Adrenal gland (tissue), 12 donors: ENCODE measurements around the gene ARL15. TPM values are rescaled to one million over a fixed set of nuclear protein-coding genes. Genes with fewer than 3 reads are reported as not detected.

Source experiments
- DNase-seq, 7 donors: peaks; one replicate each; pipeline ENCODE4 v3.0.0-alpha.2; 2019 to 2020
- H3K27ac ChIP-seq, 5 donors: fragments of 200-600 bp; sonication (generic) in 4 of 5; 1 replicate in 3 of 5; 2 replicates in 2 of 5; pipeline versions ENCODE4 v1.5.1 to v1.8.0; 2016 to 2020; ENCODE audit warnings: mild to moderate bottlenecking in 1 of 5
- H3K27me3 ChIP-seq: fragments of 200-600 bp; 2 replicates; pipeline ENCODE4 v1.8.0; 2021
- H3K36me3 ChIP-seq, 2 donors: fragments of 200-600 bp; replicated peaks in 1 of 2; 1 replicate in 1 of 2; 2 replicates in 1 of 2; pipeline versions ENCODE4 v1.5.1 to v1.8.0; 2018 to 2022
- H3K4me1 ChIP-seq, 2 donors: fragments of 200-600 bp; replicated peaks in 1 of 2; 1 replicate in 1 of 2; 2 replicates in 1 of 2; pipeline versions ENCODE4 v1.5.1 to v1.8.0; 2018 to 2021
- H3K4me3 ChIP-seq, 4 donors: fragments of 200-600 bp; sonication (generic) in 3 of 4; one replicate each; pipeline ENCODE4 v1.5.1; 2016 to 2018
- H3K9me3 ChIP-seq, 3 donors: fragments of 200-600 bp; sonication (generic) in 1 of 3; replicated peaks in 1 of 3; 1 replicate in 2 of 3; 2 replicates in 1 of 3; pipeline versions ENCODE4 v1.5.1 to v1.8.0; 2016 to 2021
- CTCF ChIP-seq, 6 experiments: fragments of 450-650 bp in 4 of 6; fragments of 200-600 bp in 2 of 6; sonication (generic) in 1 of 6; IDR thresholded peaks; 1 replicate in 5 of 6; 2 replicates in 1 of 6; pipeline versions ENCODE4 v1.5.1 to v1.8.0; 2016 to 2021; ENCODE audit warnings: antibody characterized with exemption in 6 of 6, mild to moderate bottlenecking in 2 of 6, moderate library complexity in 1 of 6
- POLR2A ChIP-seq, 2 donors: fragments of 450-650 bp; IDR thresholded peaks; one replicate each; pipeline ENCODE4 v1.6.1; 2017; ENCODE audit warnings: antibody characterized with exemption in 2 of 2, mild to moderate bottlenecking in 2 of 2, moderate library complexity in 1 of 2
- WGBS, 4 donors: extraction: QIAGEN DNeasy Blood & Tissue Kit in 2 of 4; methylation state at CpG; one replicate each; pipeline versions ENCODE4 v1.1.5 to v1.1.7; 2013 to 2017; 5-methylcytosine and 5-hydroxymethylcytosine counted together
- intact Hi-C, 2 donors: fragments of 100-400 bp; cut with DNase I; formaldehyde crosslinking; loops; one replicate each; pipeline versions ENCODE4 v1.14.1 to v1.15.0; 2022 to 2023
- polyA plus RNA-seq, 3 donors: library from polyadenylated mRNA; stranded (reverse); fragments of 200-250 nt in 2 of 3; fragments of 350-450 nt in 1 of 3; fragmentation: Illumina TruSeq in 1 of 3; extraction: RNeasy Lipid Tissue Mini Kit (QIAGEN cat#74804) in 1 of 3; gene quantifications; one replicate each; pipeline ENCODE4 v1.2.3, GENCODE V29; 2013 to 2014
- total RNA-seq, 9 donors: library from RNA; depleted of rRNA in 4 of 9; stranded (reverse); fragments of >200 nt in 4 of 9; fragments of 120-200 nt in 1 of 9; fragmentation: NEBNext Ultra II Directional in 1 of 9; extraction: Animal tissue kit (Norgen Biotek cat#: 25700) in 1 of 9; gene quantifications; one replicate each; pipeline versions ENCODE4 v1.1.0 to v1.2.4, GENCODE V29; 2013 to 2023
- donor health status: healthy with polysubstance abuse.
- donor health status: Bipolar disorder and iron deficiency.
- donor health status: DM: yes; HTN: yes; CAD: no.
- donor health status: DM: no; HTN: no; CAD: no.
- donor health status: DM: no; HTN: no; CAD: no.
- donor health status: DM: yes; HTN: yes; CAD: no.

The ARL15 gene
- total and polyA plus RNA-seq, 12 donors = 12.1 to 85.6 (median 38.9) TPM

- Histone ChIP-seq H3K9me3 (no peaks in the 10 kb centered on the region), H3K27ac (no peak overlapping the region), H3K4me3 (no peak overlapping the region), H3K36me3 (no peaks in the 10 kb centered on the region), H3K4me1 (peaks cover 0 to 9% of the 10 kb centered on the region in 2 donors), H3K27me3 (no peaks in the 10 kb centered on the region)
- no peak for TF ChIP-seq POLR2A (IDR thresholded peaks at IDR 0.05)
- no peak for TF ChIP-seq CTCF (IDR thresholded peaks at IDR 0.05)
- no peak for DNase-seq
- intact Hi-C loops = no loop called here
- WGBS, 4 donors = 43 to 71% (median 55%) methylated on average over 1 of the region's 1 CpG
These were observed 269.6 kb downstream of the ARL15 start for GRCh38 chr5:54040804-54041203.

GRCh38 chr5:54040018-54040417, 270.4 kb downstream of the ARL15 start:
- Histone ChIP-seq H3K36me3 (no peaks in the 10 kb centered on the region), H3K27me3 (no peaks in the 10 kb centered on the region)
- WGBS, 4 donors = 88 to 98% (median 91%) methylated on average over 1 of the region's 1 CpG

GRCh38 chr5:54037205-54037604, 273.2 kb downstream of the ARL15 start:
- Histone ChIP-seq H3K4me1 (peaks cover 0 to 9% of the 10 kb centered on the region in 2 donors), H3K27me3 (no peaks in the 10 kb centered on the region), H3K9me3 (no peaks in the 10 kb centered on the region), H3K27ac (no peak overlapping the region), H3K4me3 (no peak overlapping the region), H3K36me3 (no peaks in the 10 kb centered on the region)
- TF ChIP-seq CTCF (IDR thresholded peaks at IDR 0.05) (no peak), POLR2A (IDR thresholded peaks at IDR 0.05) (no peak)
- intact Hi-C loops = no loop called here
- no peak for DNase-seq
- WGBS, 4 donors = 97 to 100% (median 99%) methylated on average over 1 of the region's 1 CpG

More at GRCh38 chr5:54040018-54040417, 270.4 kb downstream of the ARL15 start:
- intact Hi-C loops = no loop called here
- H3K4me1 ChIP-seq = peaks cover 0 to 9% of the 10 kb centered on the region in 2 donors
- no peak overlapping the region for H3K4me3 ChIP-seq
- no peak for DNase-seq
- no peaks in the 10 kb centered on the region for H3K9me3 ChIP-seq
- TF ChIP-seq POLR2A (IDR thresholded peaks at IDR 0.05) = no peak
- TF ChIP-seq CTCF (IDR thresholded peaks at IDR 0.05) = no peak
- H3K27ac ChIP-seq = no peak overlapping the region

- H3K9me3 ChIP-seq = no peaks in the 10 kb centered on the region
- H3K27ac ChIP-seq = no peak overlapping the region
- no peaks in the 10 kb centered on the region for H3K4me1 ChIP-seq
- intact Hi-C loops = no loop called here
- no peak for DNase-seq
- H3K4me3 ChIP-seq = no peak overlapping the region
- no peaks in the 10 kb centered on the region for H3K36me3 ChIP-seq
- 94 to 97% (median 96%) methylated on average over 3 of the region's 3 CpGs for WGBS, 4 donors
- no peaks in the 10 kb centered on the region for H3K27me3 ChIP-seq
- no peak for TF ChIP-seq POLR2A (IDR thresholded peaks at IDR 0.05)
- TF ChIP-seq CTCF (IDR thresholded peaks at IDR 0.05) = no peak
These were observed 279.4 kb downstream of the ARL15 start for GRCh38 chr5:54030981-54031380.
